DND-41 (cell line): ENCODE results near the gene SFXN5.

ENCODE experiments used
- EZH2 ChIP-seq: IDR thresholded peaks from 3 replicates; pipeline ENCODE4 v1.6.1; 2012; ENCODE audit warnings: borderline replicate concordance, low read depth, mild to moderate bottlenecking, moderate library complexity, low read length, inconsistent platforms; ENCODE audit not compliant: severe bottlenecking
- TF ChIP-seq, protein P1 (sequence below): IDR thresholded peaks from 2 replicates; pipeline ENCODE4 v1.5.1; 2012; ENCODE audit warnings: borderline replicate concordance, low read length, moderate library complexity, mild to moderate bottlenecking; ENCODE audit not compliant: poor library complexity, severe bottlenecking; ENCODE audit errors: extremely low read depth

DNA sequence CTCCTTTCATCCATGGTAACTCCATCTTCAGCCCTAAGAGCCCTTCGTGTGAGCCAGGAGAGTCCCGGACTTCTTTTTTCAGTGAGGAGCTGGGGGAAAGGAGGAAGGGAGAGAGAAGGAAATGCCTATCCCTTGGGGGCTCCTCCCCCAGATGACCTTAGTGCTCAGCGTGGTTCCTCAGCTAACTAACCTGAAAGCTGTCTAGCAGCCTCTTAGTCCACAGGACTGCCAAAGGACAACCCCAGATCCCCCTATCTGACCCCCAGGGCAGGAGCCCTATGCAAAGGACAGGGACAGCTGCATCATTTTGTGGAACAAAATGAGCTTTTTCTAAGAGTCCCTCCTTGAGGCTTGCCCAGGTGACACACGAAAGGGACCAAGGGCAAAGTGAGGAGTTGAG is 176.4 kb downstream of the SFXN5 start:
- no peak for TF ChIP-seq EZH2
- TF ChIP-seq, protein P1, sequence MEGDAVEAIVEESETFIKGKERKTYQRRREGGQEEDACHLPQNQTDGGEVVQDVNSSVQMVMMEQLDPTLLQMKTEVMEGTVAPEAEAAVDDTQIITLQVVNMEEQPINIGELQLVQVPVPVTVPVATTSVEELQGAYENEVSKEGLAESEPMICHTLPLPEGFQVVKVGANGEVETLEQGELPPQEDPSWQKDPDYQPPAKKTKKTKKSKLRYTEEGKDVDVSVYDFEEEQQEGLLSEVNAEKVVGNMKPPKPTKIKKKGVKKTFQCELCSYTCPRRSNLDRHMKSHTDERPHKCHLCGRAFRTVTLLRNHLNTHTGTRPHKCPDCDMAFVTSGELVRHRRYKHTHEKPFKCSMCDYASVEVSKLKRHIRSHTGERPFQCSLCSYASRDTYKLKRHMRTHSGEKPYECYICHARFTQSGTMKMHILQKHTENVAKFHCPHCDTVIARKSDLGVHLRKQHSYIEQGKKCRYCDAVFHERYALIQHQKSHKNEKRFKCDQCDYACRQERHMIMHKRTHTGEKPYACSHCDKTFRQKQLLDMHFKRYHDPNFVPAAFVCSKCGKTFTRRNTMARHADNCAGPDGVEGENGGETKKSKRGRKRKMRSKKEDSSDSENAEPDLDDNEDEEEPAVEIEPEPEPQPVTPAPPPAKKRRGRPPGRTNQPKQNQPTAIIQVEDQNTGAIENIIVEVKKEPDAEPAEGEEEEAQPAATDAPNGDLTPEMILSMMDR: no peak
